CD4-positive, alpha-beta T cell treated with Interleukin-6 for 4 hours (primary cell): ENCODE data around the gene TMA7.

ENCODE experiments used
- DNase-seq: peaks from one replicate; pipeline ENCODE4 v3.0.0-alpha.2; 2020; ENCODE audit warnings: mixed read lengths

The TMA7 gene

DNA sequence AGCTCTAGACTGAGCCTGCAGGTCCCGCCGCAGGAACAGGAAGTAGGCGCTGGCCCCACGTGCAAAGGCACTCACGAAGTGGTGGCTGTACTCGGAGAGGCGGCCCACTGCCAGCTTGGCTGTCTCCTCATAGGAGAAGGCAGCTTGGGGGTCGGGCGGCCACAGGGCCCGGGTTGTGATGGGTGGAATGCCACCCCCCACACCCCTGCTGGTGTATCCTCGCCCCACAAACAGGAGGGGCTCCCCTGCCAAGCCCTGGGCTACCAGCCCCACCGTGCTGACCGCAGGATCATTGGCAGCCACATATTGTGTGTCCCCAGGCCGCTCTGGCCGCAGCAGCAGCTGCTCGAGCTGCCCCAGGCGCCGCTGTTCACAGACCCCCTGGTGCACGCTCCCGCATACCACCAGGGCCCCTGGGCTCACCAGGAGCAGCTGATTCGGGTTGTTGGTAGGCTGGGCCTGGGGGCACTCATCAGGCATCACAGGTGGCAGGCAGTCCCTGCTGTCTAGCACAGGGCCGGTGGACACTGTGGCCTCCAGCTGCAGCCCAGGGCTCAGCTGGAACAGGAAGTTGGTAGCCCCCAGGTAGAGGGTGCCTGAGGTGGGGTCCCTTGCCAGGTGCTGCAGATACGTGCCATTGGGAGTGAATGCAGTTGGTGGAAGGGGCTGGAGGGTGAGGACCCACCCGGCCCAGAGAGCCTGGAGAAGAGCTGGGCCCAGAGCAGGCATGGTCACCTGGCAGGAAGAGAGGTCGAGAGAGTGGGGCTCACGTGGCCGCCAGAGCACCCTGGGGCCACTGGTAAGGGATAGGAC, 16.0 kb upstream of the TMA7 start:
- DNase-seq: no peak

DNA sequence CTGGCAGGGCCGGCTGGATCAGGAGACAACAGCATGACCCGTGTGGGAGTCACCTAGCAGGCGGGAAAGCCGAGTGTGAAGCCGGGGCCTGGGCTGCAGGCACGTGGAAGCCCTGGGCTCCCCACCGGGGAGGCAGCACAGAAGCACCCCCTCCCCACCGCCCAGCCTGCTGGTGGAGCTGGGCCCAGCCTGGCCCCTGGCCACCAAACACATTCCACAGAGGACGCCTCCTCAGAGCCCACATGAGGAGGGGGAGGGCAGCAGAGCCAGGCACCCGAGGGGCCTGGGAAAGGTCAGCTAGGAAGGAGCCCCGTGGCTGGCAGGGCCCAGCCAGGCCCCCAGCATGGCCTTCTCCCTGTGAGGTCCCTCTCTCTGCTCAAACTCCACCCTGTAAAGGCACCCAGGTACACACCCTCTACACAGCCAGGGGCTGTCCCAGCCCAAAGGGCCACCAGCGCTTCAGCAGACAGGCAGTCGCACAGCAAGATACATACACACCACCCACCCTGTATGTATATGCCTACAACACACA, 14.7 kb upstream of the TMA7 start:
- no peak for DNase-seq

DNA sequence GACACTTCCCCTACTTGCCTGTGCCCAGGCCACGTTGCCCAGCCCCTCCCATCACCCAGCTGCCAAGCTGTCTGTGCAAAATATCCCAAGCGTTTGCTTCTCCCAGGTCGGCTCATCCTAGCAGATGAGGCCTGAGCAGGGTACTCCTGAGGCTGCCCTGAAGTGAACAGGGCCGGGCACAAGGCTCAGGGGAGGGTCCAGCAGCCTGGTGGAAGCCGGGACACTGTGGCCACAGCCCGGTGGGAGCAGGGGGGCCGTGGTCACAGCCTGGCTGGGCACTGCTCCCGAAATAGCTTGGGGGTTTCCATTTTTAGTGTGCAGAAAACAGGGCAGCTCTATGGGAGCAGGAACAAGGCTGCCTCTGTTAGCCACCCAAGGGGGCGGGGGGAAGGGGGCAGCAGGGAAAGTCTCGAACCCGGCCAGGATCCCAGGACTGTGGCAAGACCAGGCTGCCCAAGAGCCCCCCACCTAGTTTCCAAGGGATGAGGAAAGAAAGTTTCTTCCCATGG, 13.6 kb upstream of the TMA7 start:
- DNase-seq: no peak

DNA sequence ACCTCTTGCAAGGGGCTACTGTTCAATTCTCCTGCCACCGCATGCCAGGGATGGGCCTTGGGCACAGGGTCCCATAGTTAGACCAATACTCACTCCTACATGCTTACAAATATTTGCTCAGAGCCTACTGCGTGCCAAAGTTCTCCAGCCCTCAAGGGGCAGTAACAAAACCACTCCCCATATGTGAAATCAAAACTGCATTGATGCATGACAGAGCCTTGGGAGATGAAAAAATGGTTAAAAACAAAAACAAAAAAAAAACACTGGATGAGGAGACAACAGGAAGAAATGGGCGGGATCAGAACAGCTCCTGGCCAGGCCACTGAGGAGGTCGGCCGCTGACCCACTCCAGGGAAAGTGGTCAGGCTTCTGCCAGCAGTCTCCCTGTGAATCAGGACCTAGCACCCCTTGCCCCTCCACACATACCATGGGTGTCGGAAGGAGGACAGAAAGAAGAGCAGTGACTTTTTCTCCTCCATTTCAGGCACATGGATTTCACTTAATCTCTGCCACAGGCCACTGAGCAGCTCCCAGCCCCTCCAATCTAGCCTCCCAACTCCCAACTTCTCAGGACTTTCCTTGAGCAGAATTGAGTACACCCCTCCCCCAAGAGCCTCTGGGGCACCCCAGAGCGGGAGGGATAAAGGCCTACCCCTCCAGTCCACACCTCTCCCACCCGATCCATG, 13.0 kb upstream of the TMA7 start:
- no peak for DNase-seq

DNA sequence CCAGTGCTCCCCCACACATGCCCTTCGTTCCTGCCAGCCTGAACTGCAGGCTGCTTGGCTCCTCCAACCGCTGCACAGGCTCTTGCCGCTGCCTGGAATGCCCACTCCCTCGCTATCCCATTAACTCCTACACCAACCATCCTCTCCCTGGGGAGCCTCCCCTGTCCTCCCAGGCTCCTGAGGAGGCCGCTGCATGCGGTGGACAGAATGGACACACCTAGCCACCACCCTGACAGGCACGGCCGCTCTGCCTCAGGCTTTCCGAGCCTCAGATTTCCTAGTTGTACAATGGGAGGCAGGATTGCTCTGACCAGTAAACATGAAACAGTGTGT, 12.5 kb upstream of the TMA7 start:
- DNase-seq: no peak

DNA sequence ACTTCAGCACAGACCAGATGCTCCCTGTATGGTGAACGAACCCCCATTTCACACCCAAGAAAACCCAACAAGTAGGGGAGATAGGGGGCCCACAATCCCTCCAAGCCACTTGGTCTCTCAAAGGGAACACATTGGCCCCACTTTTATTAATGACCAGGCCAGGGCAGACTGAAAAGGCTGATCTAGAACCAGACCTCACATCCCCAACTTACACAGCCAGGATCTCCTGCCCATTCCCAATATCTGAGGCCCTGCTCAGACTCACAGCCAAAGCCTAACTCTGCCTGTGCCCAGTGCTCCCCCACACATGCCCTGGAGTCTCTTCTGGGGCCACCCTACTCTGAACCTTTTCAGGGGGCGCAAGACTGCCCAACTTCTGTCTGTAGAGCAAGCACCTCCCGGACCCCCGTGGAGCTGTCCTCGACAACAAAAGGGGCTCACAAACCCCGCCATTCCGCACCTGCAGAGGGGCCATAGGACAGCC, 11.9 kb upstream of the TMA7 start:
- no peak for DNase-seq

DNA sequence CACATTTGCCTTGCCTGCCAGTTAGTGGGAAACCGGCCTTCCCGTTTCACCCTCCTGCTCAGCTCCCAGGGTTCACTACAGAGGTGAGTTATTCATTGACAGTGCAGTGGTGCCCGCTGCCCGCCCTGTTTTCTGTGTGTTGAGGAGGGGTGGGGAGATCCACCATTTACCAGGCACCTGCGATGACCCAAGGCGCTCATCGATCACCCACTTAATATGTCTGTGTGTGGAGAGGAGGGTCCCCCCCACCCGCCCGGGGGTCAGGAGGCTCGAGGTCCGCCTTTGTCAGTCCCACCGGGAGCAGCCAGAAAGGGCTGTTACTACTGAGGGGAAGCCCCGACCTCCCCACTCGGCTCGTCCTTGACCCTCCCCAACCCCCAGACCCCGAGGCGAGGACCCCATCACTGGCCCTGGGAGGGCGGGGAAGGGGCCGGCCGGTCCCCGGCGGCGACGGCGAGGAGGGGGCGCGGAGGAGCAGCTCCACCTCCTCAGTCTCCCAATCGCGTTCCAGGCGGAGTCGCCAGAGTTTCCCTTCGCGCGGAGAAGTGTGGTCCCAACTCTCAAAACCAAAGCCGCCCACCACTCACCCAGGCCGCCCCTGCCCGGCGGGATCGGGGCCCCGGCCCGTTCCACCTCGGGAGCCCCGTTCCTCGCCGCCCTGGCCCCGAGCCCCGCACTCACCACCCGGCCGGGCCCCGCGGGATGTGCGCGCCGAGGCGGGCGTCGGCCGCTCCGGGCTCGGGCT, 11.3 kb upstream of the TMA7 start:
- no peak for DNase-seq

DNA sequence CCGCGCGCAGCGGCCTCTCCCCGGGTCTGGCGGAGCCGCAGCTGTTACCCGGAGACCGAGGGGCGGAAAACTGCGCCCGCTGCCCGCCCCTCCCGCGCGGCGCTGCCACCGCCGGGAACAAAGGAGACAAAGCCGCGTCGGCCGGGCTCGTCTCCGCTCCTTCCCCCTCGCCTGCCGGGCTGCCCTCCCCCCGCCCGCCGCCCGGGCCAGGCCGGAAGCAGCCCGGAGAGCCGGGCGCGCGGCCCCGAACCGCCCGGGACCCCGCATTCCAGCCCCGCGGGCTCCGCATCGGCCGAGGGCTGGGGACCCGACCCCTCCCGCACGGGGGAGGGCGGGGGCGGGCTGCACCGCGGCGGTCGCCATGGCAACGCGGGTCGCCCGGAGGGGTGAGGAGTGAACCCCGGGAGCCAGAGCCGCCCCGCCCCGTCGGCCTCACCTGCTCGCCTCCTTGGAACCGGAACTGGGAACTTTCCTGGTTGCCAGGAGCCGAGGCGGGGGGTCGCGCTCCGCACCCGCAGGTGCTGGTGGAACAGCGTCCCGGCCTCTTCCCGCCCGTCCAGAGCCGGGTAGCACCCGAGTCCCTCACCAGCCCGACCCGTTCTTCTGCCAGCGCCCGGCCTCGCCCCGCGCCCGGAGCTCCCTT, 10.6 kb upstream of the TMA7 start:
- DNase-seq: peak; percentile 74

DNA sequence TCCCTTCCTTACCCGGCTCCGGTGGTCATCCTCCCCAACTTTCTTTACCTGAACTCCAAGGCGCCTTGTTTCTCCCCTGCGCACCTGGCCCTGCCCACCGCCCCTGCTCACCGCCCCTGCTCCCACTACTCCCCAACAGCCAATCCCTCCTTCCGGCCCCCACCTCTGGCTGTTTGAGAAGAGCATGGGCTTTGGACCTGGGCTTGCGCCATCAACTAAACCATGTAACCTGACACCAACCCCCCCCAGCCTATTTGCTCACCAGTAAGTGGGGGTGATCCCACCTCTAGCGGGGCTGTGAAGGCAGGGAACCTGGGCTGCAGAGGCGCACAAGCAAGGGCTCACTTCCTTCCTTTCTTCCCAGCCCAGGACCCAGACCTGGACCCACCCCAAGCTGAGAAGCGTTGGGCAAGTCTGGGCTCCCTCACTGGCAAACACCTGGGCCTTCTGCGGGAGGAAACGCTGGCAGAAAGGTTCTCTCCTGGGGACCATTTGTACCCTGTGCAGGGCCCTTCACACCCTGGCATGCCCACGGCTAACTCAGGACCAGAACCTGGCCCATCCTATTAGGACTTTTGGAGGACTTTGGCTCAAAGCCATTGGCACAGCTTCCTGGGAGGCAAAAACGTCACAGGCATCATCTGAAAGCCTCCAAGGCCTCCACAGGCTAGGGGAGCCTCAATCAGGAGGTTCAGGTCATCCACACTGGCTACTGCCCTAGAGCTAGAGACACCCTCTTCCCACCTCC, 9.9 kb upstream of the TMA7 start, which contains the start of gene PLXNB1:
PLXNB1 (minus strand) TSS at position 127 of the 748 bp plus-strand sequence. CDS start 5,475 bp downstream, outside the sequence.
- DNase-seq: peak; percentile 31

DNA sequence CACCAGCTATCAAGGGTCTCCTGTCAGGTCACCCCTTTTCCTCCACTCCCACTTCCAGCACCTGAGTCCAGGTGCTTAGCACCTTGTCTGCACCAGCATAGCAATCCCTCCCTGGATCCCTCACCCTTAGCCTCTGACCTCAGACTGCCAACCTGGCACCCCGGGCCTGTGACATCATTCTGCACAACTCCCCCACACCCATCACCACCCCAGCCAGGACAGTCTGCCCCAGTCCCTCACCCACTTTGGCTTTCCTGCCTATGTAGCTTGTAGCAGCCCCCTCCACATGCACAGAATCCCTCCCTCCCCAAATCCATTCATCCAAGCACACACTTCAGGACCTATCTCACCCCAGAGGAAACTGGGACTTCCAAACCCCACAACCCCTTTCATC, 9.4 kb upstream of the TMA7 start:
- DNase-seq: no peak

DNA sequence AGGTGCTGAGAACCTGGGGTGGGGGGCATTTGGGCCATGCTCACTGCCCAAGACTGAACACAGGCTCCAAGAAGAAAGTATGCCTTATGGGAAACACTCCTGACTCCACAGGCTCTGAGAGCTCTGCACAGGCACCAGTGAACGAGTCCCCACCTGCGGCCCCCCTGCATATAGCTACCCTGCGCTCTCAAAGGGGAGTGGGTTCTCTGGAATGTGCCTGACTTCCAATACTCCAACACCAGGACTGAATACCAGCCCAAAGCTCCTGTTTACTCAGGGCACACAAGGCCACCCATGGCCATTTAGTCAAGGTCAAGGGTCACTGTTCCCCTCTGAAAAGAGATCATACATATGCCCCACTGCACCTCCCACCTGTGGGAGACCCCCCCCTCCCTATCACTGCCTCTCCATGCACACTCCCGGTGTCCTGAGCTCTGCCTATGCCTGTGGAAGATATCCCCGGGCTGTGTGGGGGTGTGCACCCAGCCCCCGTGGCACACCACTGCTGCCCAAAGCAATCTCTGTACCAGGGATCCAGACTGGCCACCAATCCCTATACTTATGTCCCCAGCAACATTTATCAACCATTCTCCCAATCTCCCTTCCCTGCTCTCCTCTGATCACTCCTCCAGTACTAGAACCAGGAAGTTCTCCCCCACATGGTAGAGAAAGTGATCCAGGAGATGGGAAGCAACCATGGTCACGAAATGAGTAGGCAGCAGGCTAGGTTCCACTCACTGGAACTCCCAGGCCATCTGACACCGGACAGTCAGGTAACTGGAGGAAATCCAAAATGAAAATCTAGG, 8.6 kb upstream of the TMA7 start:
- no peak for DNase-seq

DNA sequence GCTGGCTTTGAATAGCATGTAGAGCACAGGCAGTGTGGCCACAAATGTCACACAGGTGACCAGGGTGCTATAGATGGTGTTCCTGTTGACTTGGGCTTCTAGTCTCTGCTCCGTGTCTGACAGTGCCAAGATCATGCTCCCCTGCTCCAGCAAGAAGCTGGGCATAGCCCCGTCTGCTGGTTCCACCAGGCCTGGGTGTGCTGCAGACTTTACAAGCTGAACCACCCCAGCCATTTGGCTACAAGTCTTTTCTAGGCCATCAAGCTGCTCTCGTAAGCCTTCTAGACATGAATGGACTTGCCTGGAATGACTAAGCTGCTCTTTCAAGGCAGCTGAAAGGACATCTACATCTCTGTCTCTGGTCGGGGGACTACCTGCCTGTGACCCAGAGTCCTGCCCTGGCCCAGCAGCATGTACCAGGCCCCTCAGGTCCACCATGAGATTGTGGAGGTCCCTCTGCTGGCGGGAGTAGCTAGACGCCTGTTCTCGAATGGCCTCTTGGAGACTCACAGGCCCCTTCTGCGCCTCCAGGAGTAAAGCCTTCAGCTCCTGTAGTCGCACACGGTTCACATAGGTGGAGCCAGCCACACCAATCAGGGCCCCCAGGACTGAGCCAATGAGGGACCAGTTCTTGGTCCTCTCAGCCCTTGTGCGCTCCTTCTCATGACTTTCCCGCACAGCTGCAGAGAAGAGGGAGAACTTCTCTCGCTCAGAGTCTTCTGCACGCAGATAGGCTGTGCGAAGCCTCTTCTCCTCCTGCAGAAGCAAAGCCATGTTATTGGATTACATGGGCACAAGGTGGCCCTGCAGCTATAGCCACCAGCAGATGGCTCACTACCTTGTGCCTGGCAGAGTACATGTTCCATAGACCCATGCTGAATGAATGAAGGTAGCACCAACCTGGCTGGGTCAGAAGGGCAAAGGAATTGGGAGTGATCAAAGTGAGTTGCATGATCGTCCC, 7.4 kb upstream of the TMA7 start:
- no peak for DNase-seq

DNA sequence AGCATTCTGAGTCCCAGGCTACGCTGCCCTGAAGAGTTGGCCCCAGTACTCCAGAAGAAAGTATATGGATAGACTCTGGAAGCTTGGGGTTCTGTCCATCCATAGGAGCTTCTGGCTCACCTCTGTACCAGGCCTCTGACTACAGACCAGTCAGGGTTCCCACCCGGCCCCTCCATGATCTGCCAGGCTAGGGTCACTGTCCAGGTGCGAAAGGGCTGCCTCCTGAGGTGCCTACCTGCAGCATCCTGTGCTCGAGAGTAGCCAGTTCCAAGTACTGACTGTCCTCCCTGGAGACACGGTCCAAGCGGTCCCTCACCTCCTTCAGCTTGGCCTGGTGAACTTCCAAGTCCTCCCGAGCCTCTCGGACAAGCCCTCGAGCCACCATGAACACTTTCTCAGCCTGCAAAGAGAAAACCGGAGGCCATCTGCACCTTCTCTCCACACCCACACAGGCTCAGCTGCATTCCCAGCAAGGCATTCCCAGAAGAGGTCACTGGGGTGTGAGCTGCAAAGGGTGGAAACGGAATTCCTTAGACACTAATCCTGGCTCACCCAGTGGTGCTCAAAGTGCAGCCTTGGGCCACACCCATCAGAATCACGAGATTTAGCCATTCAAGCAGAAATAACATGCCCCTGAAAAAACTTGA, 6.5 kb upstream of the TMA7 start:
- no peak for DNase-seq

DNA sequence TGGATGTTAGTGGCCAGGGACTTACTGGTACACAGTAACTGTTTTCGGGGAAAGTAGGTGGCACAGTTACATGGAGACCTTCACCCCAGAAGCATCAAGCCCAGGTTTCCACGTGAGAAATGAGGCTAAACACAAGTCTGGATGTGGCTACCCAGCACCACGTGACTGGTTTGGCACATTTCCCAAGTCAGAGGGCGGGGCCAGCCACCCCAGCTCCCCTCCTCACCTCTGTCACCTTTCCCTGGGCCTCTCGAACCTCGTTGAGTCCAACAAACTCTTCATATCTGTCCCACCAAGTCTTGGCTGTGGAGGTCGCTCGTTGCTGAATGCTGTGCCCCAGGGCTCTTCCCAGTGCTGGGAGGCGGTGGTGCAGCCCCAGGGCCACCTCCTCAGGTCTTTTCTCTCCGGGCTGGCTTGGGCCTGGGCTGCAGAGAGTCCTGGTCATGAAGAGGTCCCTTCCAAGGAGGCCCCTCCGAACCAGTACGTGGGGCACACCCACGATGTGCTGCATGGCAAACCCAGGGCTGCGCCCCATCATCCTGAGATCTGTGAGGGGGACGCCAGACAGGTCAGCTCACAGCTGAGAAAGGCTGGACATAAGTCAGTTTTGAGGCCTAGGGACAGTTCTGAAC, 5.3 kb upstream of the TMA7 start:
- DNase-seq: peak; percentile 28

DNA sequence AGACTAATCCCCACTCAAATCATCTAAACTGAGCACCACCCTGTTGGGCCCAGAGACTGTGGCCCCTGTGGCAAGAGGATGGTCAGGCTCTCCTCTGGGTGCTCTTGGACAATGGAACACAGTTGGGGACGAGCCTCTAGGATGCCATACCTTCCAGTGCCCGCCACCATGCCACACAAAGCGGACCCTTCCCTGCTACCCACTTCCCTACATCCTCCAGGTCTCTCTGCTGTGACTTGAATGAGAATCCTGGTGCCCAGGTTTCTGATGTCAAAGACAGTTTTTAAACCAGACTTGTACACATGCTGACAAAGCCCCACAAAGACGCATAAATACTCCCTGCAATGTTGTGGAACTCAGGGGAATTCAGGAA, 4.8 kb upstream of the TMA7 start:
- no peak for DNase-seq

DNA sequence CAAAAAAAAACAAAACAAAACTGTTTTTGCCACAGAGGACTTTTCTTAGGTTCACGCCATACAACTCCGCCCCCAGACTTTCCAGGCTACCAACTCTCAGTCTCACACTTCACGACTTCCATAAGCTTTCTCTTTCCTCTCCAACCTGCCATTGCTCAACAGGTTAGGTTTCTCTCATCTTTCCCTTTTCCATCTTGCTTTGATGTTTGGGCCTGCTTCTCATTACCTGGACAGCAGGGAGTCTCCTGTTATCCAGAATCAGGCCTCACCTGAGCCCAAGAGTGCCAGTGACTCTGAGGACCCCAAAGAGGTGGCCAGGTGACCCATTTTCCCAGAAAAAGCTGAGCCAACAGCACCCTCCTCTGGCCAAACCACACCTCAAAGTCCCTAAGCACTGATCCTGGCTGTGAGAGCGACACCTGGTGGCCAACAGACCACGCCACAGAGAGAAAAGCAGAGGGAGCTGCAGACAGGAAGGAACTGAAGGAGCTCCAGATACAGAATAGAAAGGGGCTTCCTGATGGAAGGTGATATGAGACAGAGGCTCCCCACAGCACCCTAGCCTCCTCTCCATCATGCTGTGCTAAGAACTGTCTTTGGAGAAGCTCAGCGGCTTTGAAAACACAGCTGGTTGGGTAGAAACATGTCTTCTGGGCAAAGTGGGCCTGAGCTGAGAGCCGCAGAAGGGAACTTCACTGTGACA, 4.1 kb upstream of the TMA7 start:
- peak; percentile 92 for DNase-seq

DNA sequence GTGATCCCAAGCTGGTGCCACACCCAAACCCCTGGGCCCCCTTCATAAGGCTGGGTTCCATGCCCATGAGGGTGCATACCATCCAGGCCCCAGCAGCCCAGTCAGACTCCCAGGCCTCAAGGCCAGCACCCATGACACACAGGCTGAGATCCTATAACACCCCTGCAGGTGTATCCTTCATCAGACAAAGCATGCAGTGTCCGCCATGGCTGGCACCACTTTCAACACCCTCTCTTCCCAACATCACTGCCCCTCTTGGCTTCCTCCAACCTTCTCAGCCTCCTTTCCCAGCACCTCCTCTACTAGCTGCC, 3.6 kb upstream of the TMA7 start:
- DNase-seq: no peak

DNA sequence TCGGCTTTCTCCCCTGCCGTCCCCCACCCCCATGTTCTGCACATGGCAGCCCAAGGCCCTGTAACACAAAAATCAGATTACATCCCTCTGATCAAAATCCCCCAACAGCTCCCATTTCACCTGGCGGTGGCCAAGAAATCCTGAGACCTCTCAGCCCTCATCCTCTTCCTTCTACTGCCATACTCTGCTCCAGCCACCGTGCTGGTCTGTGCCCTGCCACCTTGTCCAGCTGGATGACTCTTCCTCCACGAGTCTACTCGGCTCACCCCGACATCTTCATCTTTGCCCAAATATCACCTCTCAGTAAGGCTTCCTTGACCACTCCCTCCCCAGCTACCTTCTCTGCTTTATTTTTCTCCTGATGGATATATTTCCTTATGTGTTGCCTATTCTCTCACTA, 3.2 kb upstream of the TMA7 start:
- DNase-seq: no peak
